Measurements from ENCODE around the gene DACT2. TPM values are rescaled to one million over a fixed set of nuclear protein-coding genes. Genes with fewer than 3 reads are reported as not detected.

The DACT2 gene
- total and polyA plus RNA-seq, 7 donors = 0.01 to 0.17 TPM; not detected in 5

- no peaks in the 10 kb centered on the region for H3K36me3 ChIP-seq (ENCODE audit: insufficient read depth in 1 of 2, low read depth in 1 of 2)
- H3K27me3 ChIP-seq (ENCODE audit: insufficient read depth in 3 of 3, low read length in 2 of 3) = peaks cover 0 to 13% (median 2%) of the 10 kb centered on the region in 3 donors
- intact Hi-C loops (cut with DNase I) = no loop called here
- ATAC-seq = no peak
- H3K27ac ChIP-seq = no peak overlapping the region
- no peaks in the 10 kb centered on the region for H3K4me1 ChIP-seq
- DNase-seq = no peak
- H3K9me3 ChIP-seq = no peaks in the 10 kb centered on the region
- WGBS, 3 donors = 60 to 72% (median 61%) methylated on average over 7 of the region's 7 CpGs
- no peak for TF ChIP-seq CTCF (IDR thresholded peaks at IDR 0.05)
- no peak overlapping the region for H3K4me3 ChIP-seq
Observed at GRCh38 chr6:168294901-168295300, 24.7 kb downstream of the DACT2 start.

- no peak overlapping the region for H3K4me3 ChIP-seq
- peaks cover 0 to 17% (median 7%) of the 10 kb centered on the region in 3 donors for H3K27me3 ChIP-seq (ENCODE audit: insufficient read depth in 3 of 3, low read length in 2 of 3)
- no peaks in the 10 kb centered on the region for H3K4me1 ChIP-seq
- no peak for TF ChIP-seq CTCF (IDR thresholded peaks at IDR 0.05)
- 73 to 78% (median 74%) methylated on average over 26 of the region's 26 CpGs for WGBS, 3 donors
- H3K27ac ChIP-seq = no peak overlapping the region
- no peaks in the 10 kb centered on the region for H3K9me3 ChIP-seq
- ATAC-seq (no peak), DNase-seq (no peak)
- H3K36me3 ChIP-seq (ENCODE audit: insufficient read depth in 1 of 2, low read depth in 1 of 2) = no peaks in the 10 kb centered on the region
- intact Hi-C loops (cut with DNase I) = no loop called here
Observed at GRCh38 chr6:168293636-168294530, 25.7 kb downstream of the DACT2 start.

GRCh38 chr6:168292826-168293225, 26.8 kb downstream of the DACT2 start:
- no peak overlapping the region for H3K4me3 ChIP-seq
- intact Hi-C loops (cut with DNase I) = no loop called here
- H3K36me3 ChIP-seq (ENCODE audit: insufficient read depth in 1 of 2, low read depth in 1 of 2) = no peaks in the 10 kb centered on the region
- no peak for ATAC-seq
- H3K4me1 ChIP-seq = no peaks in the 10 kb centered on the region
- WGBS, 3 donors = 34 to 41% (median 37%) methylated on average over 4 of the region's 4 CpGs
- no peak for DNase-seq
- no peak overlapping the region for H3K27ac ChIP-seq
- no peak for TF ChIP-seq CTCF (IDR thresholded peaks at IDR 0.05)
- peaks cover 0 to 19% (median 7%) of the 10 kb centered on the region in 3 donors for H3K27me3 ChIP-seq (ENCODE audit: insufficient read depth in 3 of 3, low read length in 2 of 3)
- no peaks in the 10 kb centered on the region for H3K9me3 ChIP-seq

- Histone ChIP-seq H3K4me1 (no peaks in the 10 kb centered on the region), H3K36me3 (ENCODE audit: insufficient read depth in 1 of 2, low read depth in 1 of 2) (no peaks in the 10 kb centered on the region), H3K9me3 (no peaks in the 10 kb centered on the region), H3K27ac (no peak overlapping the region), H3K27me3 (ENCODE audit: insufficient read depth in 3 of 3, low read length in 2 of 3) (peaks cover 0 to 19% (median 7%) of the 10 kb centered on the region in 3 donors), H3K4me3 (no peak overlapping the region)
- intact Hi-C loops (cut with DNase I) = no loop called here
- 82 to 89% (median 86%) methylated on average over 2 of the region's 2 CpGs for WGBS, 3 donors
- no peak for TF ChIP-seq CTCF (IDR thresholded peaks at IDR 0.05)
- DNase-seq = no peak
- no peak for ATAC-seq
Observed at GRCh38 chr6:168291450-168291849, 28.1 kb downstream of the DACT2 start.

Measured in psoas muscle (tissue), 8 donors.